Peyer's patch (tissue), 4 donors: ENCODE results near the gene UROD. TPM values are rescaled to one million over a fixed set of nuclear protein-coding genes. Genes with fewer than 3 reads are reported as not detected.
"Not testable (repeated sequence)": the region's sequence is repeated elsewhere in the genome, so short reads cannot be mapped to it uniquely, and the experiment has no call there.

ENCODE experiments used
- DNase-seq, 3 donors: peaks; one replicate each; pipeline ENCODE4 v3.0.0-alpha.2; 2017 to 2019
- H3K27ac ChIP-seq, 4 donors: fragments of 200-600 bp; sonication (generic); one replicate each; pipeline ENCODE4 v1.5.1; 2016 to 2019
- H3K27me3 ChIP-seq, 2 donors: fragments of 200-600 bp; sonication (generic); one replicate each; pipeline ENCODE4 v1.5.1; 2019
- H3K36me3 ChIP-seq, 3 donors: fragments of 200-600 bp; sonication (generic); one replicate each; pipeline ENCODE4 v1.5.1; 2016 to 2019
- H3K4me1 ChIP-seq, 4 donors: fragments of 200-600 bp; sonication (generic); one replicate each; pipeline ENCODE4 v1.5.1; 2016 to 2019
- H3K4me3 ChIP-seq, 4 donors: fragments of 200-600 bp; sonication (generic); 1 replicate in 3 of 4; 2 replicates in 1 of 4; pipeline ENCODE4 v1.5.1; 2016 to 2019; ENCODE audit warnings: mild to moderate bottlenecking in 1 of 4
- H3K9me3 ChIP-seq, 4 donors: fragments of 200-600 bp; sonication (generic); one replicate each; pipeline ENCODE4 v1.5.1; 2016 to 2019; ENCODE audit warnings: mild to moderate bottlenecking in 1 of 4
- POLR2A ChIP-seq, 2 donors: fragments of 450-650 bp; IDR thresholded peaks; one replicate each; pipeline ENCODE4 v1.5.1; 2017; ENCODE audit warnings: antibody characterized with exemption in 2 of 2, mild to moderate bottlenecking in 2 of 2, moderate library complexity in 2 of 2
- total RNA-seq, 4 donors: library from RNA; depleted of rRNA; stranded (reverse); fragments of >200 nt; gene quantifications; one replicate each; pipeline ENCODE4 v1.1.0, GENCODE V29; 2016
- TF ChIP-seq, protein P1 (sequence below), 6 experiments: fragments of 450-650 bp in 4 of 6; fragments of 200-600 bp in 2 of 6; sonication (generic) in 1 of 6; IDR thresholded peaks; one replicate each; pipeline ENCODE4 v1.5.1; 2017 to 2019; ENCODE audit warnings: antibody characterized with exemption in 6 of 6, mild to moderate bottlenecking in 3 of 6, moderate library complexity in 1 of 6

Gene UROD
- total RNA-seq, 4 donors from 2014 or later, result 43.4 to 56.6 (median 51.3) TPM

- H3K36me3 ChIP-seq, result peaks cover 0 to 16% (median 0%) of the 10 kb centered on the region in 3 donors
- no peak for TF ChIP-seq POLR2A (IDR thresholded peaks at IDR 0.05)
- H3K27me3 ChIP-seq, result no peaks in the 10 kb centered on the region
- H3K27ac ChIP-seq, result no peak overlapping the region
- H3K4me3 ChIP-seq, result no peak overlapping the region
- H3K4me1 ChIP-seq, result no peaks in the 10 kb centered on the region
- DNase-seq, result no peak
- no peaks in the 10 kb centered on the region for H3K9me3 ChIP-seq
These were observed 45.5 kb downstream of the UROD start for GRCh38 chr1:45057542-45057941.

GRCh38 chr1:45059829-45060228 lies 47.8 kb downstream of the UROD start:
- Histone ChIP-seq H3K27ac (no peak overlapping the region), H3K4me1 (no peaks in the 10 kb centered on the region), H3K36me3 (peaks cover 0 to 16% (median 0%) of the 10 kb centered on the region in 3 donors), H3K9me3 (no peaks in the 10 kb centered on the region), H3K27me3 (no peaks in the 10 kb centered on the region), H3K4me3 (no peak overlapping the region)
- TF ChIP-seq POLR2A (IDR thresholded peaks at IDR 0.05), result no peak
- TF ChIP-seq, protein P1, sequence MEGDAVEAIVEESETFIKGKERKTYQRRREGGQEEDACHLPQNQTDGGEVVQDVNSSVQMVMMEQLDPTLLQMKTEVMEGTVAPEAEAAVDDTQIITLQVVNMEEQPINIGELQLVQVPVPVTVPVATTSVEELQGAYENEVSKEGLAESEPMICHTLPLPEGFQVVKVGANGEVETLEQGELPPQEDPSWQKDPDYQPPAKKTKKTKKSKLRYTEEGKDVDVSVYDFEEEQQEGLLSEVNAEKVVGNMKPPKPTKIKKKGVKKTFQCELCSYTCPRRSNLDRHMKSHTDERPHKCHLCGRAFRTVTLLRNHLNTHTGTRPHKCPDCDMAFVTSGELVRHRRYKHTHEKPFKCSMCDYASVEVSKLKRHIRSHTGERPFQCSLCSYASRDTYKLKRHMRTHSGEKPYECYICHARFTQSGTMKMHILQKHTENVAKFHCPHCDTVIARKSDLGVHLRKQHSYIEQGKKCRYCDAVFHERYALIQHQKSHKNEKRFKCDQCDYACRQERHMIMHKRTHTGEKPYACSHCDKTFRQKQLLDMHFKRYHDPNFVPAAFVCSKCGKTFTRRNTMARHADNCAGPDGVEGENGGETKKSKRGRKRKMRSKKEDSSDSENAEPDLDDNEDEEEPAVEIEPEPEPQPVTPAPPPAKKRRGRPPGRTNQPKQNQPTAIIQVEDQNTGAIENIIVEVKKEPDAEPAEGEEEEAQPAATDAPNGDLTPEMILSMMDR (IDR thresholded peaks at IDR 0.05), result no peak
- DNase-seq, result no peak

DNA sequence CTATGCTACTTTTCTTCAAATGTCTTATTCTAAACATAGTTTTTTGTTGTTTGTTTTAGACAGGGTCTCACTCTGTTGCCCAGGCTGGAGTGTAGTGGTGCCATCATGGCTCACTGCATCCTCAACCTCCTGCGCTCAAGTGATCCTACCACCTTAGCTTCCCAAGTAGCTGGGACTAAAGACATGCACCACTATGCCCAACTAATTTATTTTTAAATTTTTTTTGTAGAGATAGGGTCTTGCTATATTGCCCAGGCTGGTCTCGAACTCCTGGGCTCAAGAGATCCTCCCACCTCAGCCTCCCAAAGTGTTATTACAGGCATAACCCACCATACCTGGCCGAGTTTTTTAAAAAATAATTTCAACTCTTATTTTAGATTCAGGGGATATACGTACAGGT lies 50.4 kb downstream of the UROD start:
- not testable (repeated sequence) for DNase-seq, H3K36me3 ChIP-seq, H3K27me3 ChIP-seq, H3K4me3 ChIP-seq, H3K4me1 ChIP-seq, H3K27ac ChIP-seq, H3K9me3 ChIP-seq

DNA sequence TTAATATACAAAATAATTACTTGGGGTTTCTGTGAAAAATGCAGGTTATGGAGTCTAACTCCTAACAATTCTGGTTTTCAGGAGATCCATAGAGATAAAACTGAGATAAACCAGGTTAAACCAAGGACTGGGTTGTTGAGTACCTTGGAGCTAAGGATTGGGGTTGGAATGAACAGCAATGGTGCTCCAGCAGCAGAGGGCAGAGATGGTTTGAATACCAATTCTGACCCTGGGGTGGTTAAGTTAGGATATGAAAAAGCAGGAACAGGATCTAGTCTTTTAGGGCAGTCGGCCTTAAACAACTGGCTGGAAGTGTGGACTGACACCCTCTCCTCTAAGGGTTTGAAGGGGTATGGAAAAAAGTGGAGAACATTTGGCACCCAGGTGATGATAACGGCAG lies 53.0 kb downstream of the UROD start:
- no peaks in the 10 kb centered on the region for H3K9me3 ChIP-seq
- H3K27ac ChIP-seq, result no peak overlapping the region
- no peaks in the 10 kb centered on the region for H3K4me1 ChIP-seq
- no peaks in the 10 kb centered on the region for H3K36me3 ChIP-seq
- no peak for TF ChIP-seq POLR2A (IDR thresholded peaks at IDR 0.05)
- TF ChIP-seq, protein P1 (IDR thresholded peaks at IDR 0.05), result peak in 1 of 6 experiments; percentile 8
- no peak for DNase-seq
- H3K4me3 ChIP-seq, result no peak overlapping the region
- no peaks in the 10 kb centered on the region for H3K27me3 ChIP-seq

Other genes starting within 250 kb of the UROD start
- gene RPS8, start 236.7 kb upstream of the UROD start, total RNA-seq, result 1,000 to 10,000 TPM in 1 of 4 donors, 100 to 1,000 TPM in 3; 456 to 1,875 (median 819) TPM
- gene BEST4, start 224.1 kb upstream of the UROD start, total RNA-seq, result 10 to 100 TPM in 3 of 4 donors, 1 to 10 TPM in 1; 5.0 to 59.8 (median 28.6) TPM
- 10 to 100 TPM in 3 of 4 donors, 1 to 10 TPM in 1; 7.7 to 28.1 (median 23.5) TPM for gene PLK3, start 211.9 kb upstream of the UROD start, total RNA-seq
- gene DYNLT4, start 204.9 kb upstream of the UROD start, total RNA-seq, result 1 to 10 TPM in 1 of 4 donors, not detected in 3; 3.5 TPM
- 1 to 10 TPM; 2.6 to 7.4 (median 3.5) TPM for gene BTBD19, start 203.7 kb upstream of the UROD start, total RNA-seq
- 1 to 10 TPM in 2 of 4 donors, under 1 TPM in 2; 0.27 to 2.5 (median 0.79) TPM for gene PTCH2, start 169.0 kb upstream of the UROD start, total RNA-seq
- gene EIF2B3, start 25.7 kb upstream of the UROD start, total RNA-seq, result 10 to 100 TPM; 10.3 to 23.9 (median 16.6) TPM
- gene HECTD3, start 930 bp upstream of the UROD start, total RNA-seq, result 100 to 1,000 TPM; 141 to 270 (median 202) TPM
- 10 to 100 TPM in 3 of 4 donors, 1 to 10 TPM in 1; 8.3 to 16.5 (median 13.4) TPM for gene ZSWIM5, start 194.4 kb downstream of the UROD start, total RNA-seq